Measurements from ENCODE around the gene FOXF2. TPM values are rescaled to one million over a fixed set of nuclear protein-coding genes. Genes with fewer than 3 reads are reported as not detected.
"Not testable (repeated sequence)": the region's sequence is repeated elsewhere in the genome, so short reads cannot be mapped to it uniquely, and the experiment has no call there.

The FOXF2 gene
- total RNA-seq, 2 donors from 2014 or later: 0.55 TPM; not detected in 1

- no peaks in the 10 kb centered on the region for H3K9me3 ChIP-seq
- no peak overlapping the region for H3K4me3 ChIP-seq
- peak; percentile 11 to 34 for TF ChIP-seq CTCF (IDR thresholded peaks at IDR 0.05)
- H3K27ac ChIP-seq: no peak overlapping the region
- no peaks in the 10 kb centered on the region for H3K4me1 ChIP-seq
- H3K36me3 ChIP-seq: no peaks in the 10 kb centered on the region
- DNase-seq (ENCODE audit: low spot score): no peak
- H3K27me3 ChIP-seq: no peaks in the 10 kb centered on the region
These were observed 25.4 kb upstream of the FOXF2 start for GRCh38 chr6:1363729-1364572.

GRCh38 chr6:1364791-1365190, 24.6 kb upstream of the FOXF2 start:
- Histone ChIP-seq H3K36me3 (no peaks in the 10 kb centered on the region), H3K27me3 (no peaks in the 10 kb centered on the region), H3K27ac (no peak overlapping the region), H3K9me3 (no peaks in the 10 kb centered on the region), H3K4me1 (no peaks in the 10 kb centered on the region), H3K4me3 (no peak overlapping the region)
- DNase-seq (ENCODE audit: low spot score): no peak
- TF ChIP-seq CTCF (IDR thresholded peaks at IDR 0.05): no peak

- no peak overlapping the region for H3K4me3 ChIP-seq
- H3K9me3 ChIP-seq: no peaks in the 10 kb centered on the region
- H3K27me3 ChIP-seq: no peaks in the 10 kb centered on the region
- H3K36me3 ChIP-seq: no peaks in the 10 kb centered on the region
- H3K4me1 ChIP-seq: no peaks in the 10 kb centered on the region
- no peak for DNase-seq (ENCODE audit: low spot score)
- no peak for TF ChIP-seq CTCF (IDR thresholded peaks at IDR 0.05)
- no peak overlapping the region for H3K27ac ChIP-seq
These were observed 23.7 kb upstream of the FOXF2 start for GRCh38 chr6:1365686-1366085.

GRCh38 chr6:1367771-1368170, 21.6 kb upstream of the FOXF2 start:
- Histone ChIP-seq H3K4me1 (no peaks in the 10 kb centered on the region), H3K4me3 (no peak overlapping the region), H3K9me3 (peaks cover 0 to 6% of the 10 kb centered on the region in 2 donors), H3K27me3 (no peaks in the 10 kb centered on the region), H3K27ac (no peak overlapping the region), H3K36me3 (no peaks in the 10 kb centered on the region)
- DNase-seq (ENCODE audit: low spot score): no peak
- TF ChIP-seq CTCF (IDR thresholded peaks at IDR 0.05): no peak

- no peaks in the 10 kb centered on the region for H3K36me3 ChIP-seq
- no peak for DNase-seq (ENCODE audit: low spot score)
- no peak overlapping the region for H3K4me3 ChIP-seq
- H3K27me3 ChIP-seq: no peaks in the 10 kb centered on the region
- no peaks in the 10 kb centered on the region for H3K4me1 ChIP-seq
- peaks cover 0 to 6% of the 10 kb centered on the region in 2 donors for H3K9me3 ChIP-seq
- no peak overlapping the region for H3K27ac ChIP-seq
- TF ChIP-seq CTCF (IDR thresholded peaks at IDR 0.05): no peak
These were observed 20.4 kb upstream of the FOXF2 start for GRCh38 chr6:1368940-1369339.

- not testable (repeated sequence) for H3K27me3 ChIP-seq; H3K4me1 ChIP-seq; H3K27ac ChIP-seq; H3K9me3 ChIP-seq; H3K36me3 ChIP-seq; H3K4me3 ChIP-seq; DNase-seq (ENCODE audit: low spot score)
These were observed 19.7 kb upstream of the FOXF2 start for GRCh38 chr6:1369695-1370094.
